GM12875 (cell line): ENCODE results near the gene GLB1L3.

Source experiments
- H3K4me3 ChIP-seq: one replicate; pipeline ENCODE4 v1.5.1; 2011; ENCODE audit warnings: low read depth, low read length, control low read depth
- CTCF ChIP-seq: IDR thresholded peaks from 2 replicates; pipeline ENCODE4 v1.5.1; 2011; ENCODE audit warnings: low read depth, mild to moderate bottlenecking, control low read depth, inconsistent platforms, low read length, moderate library complexity, borderline replicate concordance; ENCODE audit not compliant: insufficient read depth

Gene GLB1L3

GRCh38 chr11:134346101-134346975 lies 70.2 kb downstream of the GLB1L3 start:
- TF ChIP-seq CTCF, result no peak
- H3K4me3 ChIP-seq, result no peak overlapping the region

GRCh38 chr11:134346976-134347350 lies 70.8 kb downstream of the GLB1L3 start:
- TF ChIP-seq CTCF, result no peak
- no peak overlapping the region for H3K4me3 ChIP-seq

GRCh38 chr11:134347441-134347840 lies 71.3 kb downstream of the GLB1L3 start:
- H3K4me3 ChIP-seq, result no peak overlapping the region
- no peak for TF ChIP-seq CTCF

GRCh38 chr11:134349109-134349801 lies 73.1 kb downstream of the GLB1L3 start:
- no peak overlapping the region for H3K4me3 ChIP-seq
- TF ChIP-seq CTCF, result no peak

GRCh38 chr11:134349802-134350355 lies 73.7 kb downstream of the GLB1L3 start:
- no peak for TF ChIP-seq CTCF
- no peak overlapping the region for H3K4me3 ChIP-seq

- no peak for TF ChIP-seq CTCF
- no peak overlapping the region for H3K4me3 ChIP-seq
Measured at GRCh38 chr11:134350381-134350780, 74.2 kb downstream of the GLB1L3 start.
